Stimulated activated effector memory CD8-positive, alpha-beta T cell treated with anti-CD3 and anti-CD28 coated beads, Interleukin-12 subunit alpha, Interleukin-12 subunit beta, amount 100 ng/mL, for 72 hours (primary cell): ENCODE data around the gene CSNK1D.

Experiments
- ATAC-seq: fragments of 150-1000 bp; cut with Tn5 transposase; 2 replicates; pipeline ENCODE4 v1.10.0; 2021
- DNase-seq, 2 donors: peaks; one replicate each; pipeline ENCODE4 v3.0.0; 2021 to 2022; ENCODE audit warnings: low spot score in 2 of 2
- H3K27ac Mint-ChIP-seq: one replicate; pipeline ENCODE4 v1.8.0; 2022; ENCODE audit warnings: mild to moderate bottlenecking, mixed read lengths
- H3K36me3 Mint-ChIP-seq: one replicate; pipeline ENCODE4 v1.8.0; 2022; ENCODE audit warnings: mild to moderate bottlenecking, mixed read lengths
- H3K4me1 Mint-ChIP-seq: one replicate; pipeline ENCODE4 v1.8.0; 2022; ENCODE audit warnings: mixed read lengths
- H3K4me3 Mint-ChIP-seq: one replicate; pipeline ENCODE4 v1.8.0; 2022; ENCODE audit warnings: mild to moderate bottlenecking, mixed read lengths
- H3K9me3 Mint-ChIP-seq: one replicate; pipeline ENCODE4 v1.8.0; 2022; ENCODE audit warnings: mixed read lengths

CSNK1D gene

GRCh38 chr17:82246040-82246364, 27.5 kb downstream of the CSNK1D start:
- Mint-ChIP-seq H3K36me3 (peaks cover 100% of the 10 kb centered on the region), H3K9me3 (no peaks in the 10 kb centered on the region), H3K27ac (peak overlapping the region; percentile 93), H3K4me1 (peaks cover 73% of the 10 kb centered on the region), H3K4me3 (no peak overlapping the region)
- DNase-seq (no peak), ATAC-seq (no peak)

GRCh38 chr17:82245134-82246039, 28.1 kb downstream of the CSNK1D start:
- peak overlapping the region; percentile 93 for H3K27ac Mint-ChIP-seq
- peaks cover 100% of the 10 kb centered on the region for H3K36me3 Mint-ChIP-seq
- peaks cover 79% of the 10 kb centered on the region for H3K4me1 Mint-ChIP-seq
- DNase-seq (no peak), ATAC-seq (no peak)
- no peaks in the 10 kb centered on the region for H3K9me3 Mint-ChIP-seq
- H3K4me3 Mint-ChIP-seq = peak overlapping the region; percentile 26

DNA sequence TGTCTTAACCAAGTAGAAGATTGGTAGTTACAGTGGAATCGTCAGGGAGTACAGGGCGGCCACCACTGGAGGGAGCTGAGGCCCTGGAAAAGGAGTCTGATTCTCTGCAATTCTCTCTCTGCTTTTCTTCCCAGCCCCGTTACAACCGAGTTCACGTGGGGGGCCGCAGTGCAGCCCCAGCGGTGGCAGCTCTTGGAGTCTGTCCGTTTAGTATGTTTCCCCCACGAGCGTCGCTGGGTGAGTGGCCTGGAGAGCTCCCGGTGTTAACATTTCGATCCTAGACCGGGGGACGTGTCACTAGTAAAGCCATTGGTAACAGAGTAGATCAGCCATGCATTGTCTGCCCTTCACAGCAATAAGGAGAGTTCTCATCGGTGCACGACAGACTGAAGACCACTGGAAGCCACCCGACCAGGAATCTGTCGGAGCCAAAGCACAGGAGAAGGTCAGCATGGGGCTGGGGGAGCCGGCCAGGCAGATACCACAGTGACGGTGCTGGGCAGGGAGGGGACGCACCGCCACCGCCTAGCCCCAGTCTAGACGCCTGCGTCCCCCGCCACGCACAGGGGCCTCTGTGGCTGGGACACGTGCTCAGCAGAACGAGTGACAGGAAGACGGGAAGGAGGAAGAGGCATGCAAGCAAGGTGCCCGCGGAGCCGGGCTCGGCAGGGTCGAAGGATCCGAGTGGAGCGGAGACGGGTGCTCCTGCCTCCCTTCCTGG, 28.9 kb downstream of the CSNK1D start:
- DNase-seq (no peak), ATAC-seq (no peak)
- Mint-ChIP-seq H3K36me3 (peaks cover 100% of the 10 kb centered on the region), H3K4me3 (peak overlapping the region; percentile 26), H3K9me3 (no peaks in the 10 kb centered on the region), H3K27ac (peak overlapping the region; percentile 93), H3K4me1 (peaks cover 87% of the 10 kb centered on the region)

- peak overlapping the region; percentile 93 for H3K27ac Mint-ChIP-seq
- DNase-seq = no peak
- peaks cover 100% of the 10 kb centered on the region for H3K36me3 Mint-ChIP-seq
- peak overlapping the region; percentile 26 for H3K4me3 Mint-ChIP-seq
- no peaks in the 10 kb centered on the region for H3K9me3 Mint-ChIP-seq
- peaks cover 93% of the 10 kb centered on the region for H3K4me1 Mint-ChIP-seq
- ATAC-seq = no peak
Measured at GRCh38 chr17:82243648-82244412, 29.7 kb downstream of the CSNK1D start.

GRCh38 chr17:82242977-82243647, 30.4 kb downstream of the CSNK1D start:
- DNase-seq = no peak
- H3K36me3 Mint-ChIP-seq = peaks cover 100% of the 10 kb centered on the region
- H3K9me3 Mint-ChIP-seq = no peaks in the 10 kb centered on the region
- peak overlapping the region; percentile 93 for H3K27ac Mint-ChIP-seq
- no peak for ATAC-seq
- H3K4me1 Mint-ChIP-seq = peaks cover 93% of the 10 kb centered on the region
- no peak overlapping the region for H3K4me3 Mint-ChIP-seq

GRCh38 chr17:82242698-82242976, 30.9 kb downstream of the CSNK1D start:
- ATAC-seq (no peak), DNase-seq (no peak)
- H3K9me3 Mint-ChIP-seq = no peaks in the 10 kb centered on the region
- H3K4me1 Mint-ChIP-seq = peaks cover 93% of the 10 kb centered on the region
- no peak overlapping the region for H3K4me3 Mint-ChIP-seq
- H3K27ac Mint-ChIP-seq = peak overlapping the region; percentile 93
- peaks cover 100% of the 10 kb centered on the region for H3K36me3 Mint-ChIP-seq

- no peak for DNase-seq
- no peaks in the 10 kb centered on the region for H3K9me3 Mint-ChIP-seq
- peaks cover 100% of the 10 kb centered on the region for H3K36me3 Mint-ChIP-seq
- ATAC-seq = peak; percentile 2
- peak overlapping the region; percentile 93 for H3K27ac Mint-ChIP-seq
- H3K4me3 Mint-ChIP-seq = peak overlapping the region; percentile 21
- peaks cover 93% of the 10 kb centered on the region for H3K4me1 Mint-ChIP-seq
Measured at GRCh38 chr17:82241926-82242697, 31.4 kb downstream of the CSNK1D start.

- peaks cover 100% of the 10 kb centered on the region for H3K36me3 Mint-ChIP-seq
- ATAC-seq (peak; percentile 41), DNase-seq (no peak)
- H3K4me1 Mint-ChIP-seq = peaks cover 90% of the 10 kb centered on the region
- no peaks in the 10 kb centered on the region for H3K9me3 Mint-ChIP-seq
- peak overlapping the region; percentile 93 for H3K27ac Mint-ChIP-seq
- peak overlapping the region; percentile 39 for H3K4me3 Mint-ChIP-seq
Measured at GRCh38 chr17:82241183-82241925, 32.1 kb downstream of the CSNK1D start.

GRCh38 chr17:82240506-82241182, 32.9 kb downstream of the CSNK1D start:
- no peak for DNase-seq
- no peaks in the 10 kb centered on the region for H3K9me3 Mint-ChIP-seq
- no peak for ATAC-seq
- peak overlapping the region; percentile 39 for H3K4me3 Mint-ChIP-seq
- peaks cover 90% of the 10 kb centered on the region for H3K4me1 Mint-ChIP-seq
- H3K36me3 Mint-ChIP-seq = peaks cover 100% of the 10 kb centered on the region
- peak overlapping the region; percentile 93 for H3K27ac Mint-ChIP-seq

GRCh38 chr17:82239926-82240505, 33.5 kb downstream of the CSNK1D start:
- Mint-ChIP-seq H3K27ac (peak overlapping the region; percentile 93), H3K9me3 (no peaks in the 10 kb centered on the region), H3K4me1 (peaks cover 86% of the 10 kb centered on the region), H3K36me3 (peaks cover 100% of the 10 kb centered on the region), H3K4me3 (peak overlapping the region; percentile 39)
- no peak for ATAC-seq
- no peak for DNase-seq

GRCh38 chr17:82239401-82239925, 34.0 kb downstream of the CSNK1D start:
- Mint-ChIP-seq H3K4me3 (peak overlapping the region; percentile 61), H3K9me3 (no peaks in the 10 kb centered on the region), H3K4me1 (peaks cover 86% of the 10 kb centered on the region), H3K27ac (peak overlapping the region; percentile 93), H3K36me3 (peaks cover 100% of the 10 kb centered on the region)
- ATAC-seq (no peak), DNase-seq (no peak)

DNA sequence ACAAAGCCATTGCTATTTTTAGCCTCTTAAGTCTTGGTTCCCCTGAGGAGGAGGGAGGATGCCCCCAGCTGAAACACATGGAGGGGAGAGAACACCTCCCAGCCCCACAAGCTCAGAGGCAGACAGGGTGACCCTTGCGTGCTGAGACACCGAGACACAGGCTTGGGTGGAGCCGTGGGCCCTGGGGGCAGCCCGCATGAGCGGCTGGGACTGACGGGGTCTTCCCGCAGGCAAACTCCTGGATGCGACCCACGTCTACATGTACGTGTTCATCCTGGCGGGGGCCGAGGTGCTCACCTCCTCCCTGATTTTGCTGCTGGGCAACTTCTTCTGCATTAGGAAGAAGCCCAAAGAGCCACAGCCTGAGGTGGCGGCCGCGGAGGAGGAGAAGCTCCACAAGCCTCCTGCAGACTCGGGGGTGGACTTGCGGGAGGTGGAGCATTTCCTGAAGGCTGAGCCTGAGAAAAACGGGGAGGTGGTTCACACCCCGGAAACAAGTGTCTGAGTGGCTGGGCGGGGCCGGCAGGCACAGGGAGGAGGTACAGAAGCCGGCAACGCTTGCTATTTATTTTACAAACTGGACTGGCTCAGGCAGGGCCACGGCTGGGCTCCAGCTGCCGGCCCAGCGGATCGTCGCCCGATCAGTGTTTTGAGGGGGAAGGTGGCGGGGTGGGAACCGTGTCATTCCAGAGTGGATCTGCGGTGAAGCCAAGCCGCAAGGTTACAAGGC, 34.9 kb downstream of the CSNK1D start:
- ATAC-seq (peak; percentile 65), DNase-seq (peak in 1 of 2 donors; percentile 78)
- H3K4me3 Mint-ChIP-seq = peak overlapping the region; percentile 61
- no peaks in the 10 kb centered on the region for H3K9me3 Mint-ChIP-seq
- H3K27ac Mint-ChIP-seq = peak overlapping the region; percentile 93
- peaks cover 100% of the 10 kb centered on the region for H3K36me3 Mint-ChIP-seq
- H3K4me1 Mint-ChIP-seq = peaks cover 84% of the 10 kb centered on the region
